HG03135 (cell line): ENCODE data around the gene DEFB124.
"Not testable (repeated sequence)": the region's sequence is repeated elsewhere in the genome, so short reads cannot be mapped to it uniquely, and the experiment has no call there.

Source experiments
- ATAC-seq: cut with Tn5 transposase; IDR thresholded peaks from one replicate; pipeline ENCODE4 v1.9.1; 2021; ENCODE audit warnings: mild to moderate bottlenecking, moderate library complexity; ENCODE audit not compliant: unreplicated experiment

DEFB124 gene

DNA sequence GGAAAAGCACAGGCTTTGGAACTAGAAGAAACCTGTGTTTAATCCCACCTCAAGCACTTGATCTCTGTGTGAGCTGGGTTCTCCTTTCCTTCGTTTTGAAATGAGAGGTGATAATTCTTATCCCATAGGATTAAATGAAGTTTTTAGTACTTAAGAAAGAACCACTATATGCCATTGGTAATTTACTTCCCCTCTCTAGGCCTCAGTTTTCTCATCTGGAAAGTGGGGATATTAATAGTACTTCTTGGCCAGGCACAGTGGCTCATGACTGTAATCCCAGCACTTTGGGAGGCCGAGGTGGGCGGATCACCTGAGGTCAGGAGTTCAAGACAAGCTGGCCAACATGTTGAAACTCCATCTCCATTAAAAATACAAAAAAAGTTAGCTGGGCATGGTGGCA, 14.2 kb upstream of the DEFB124 start:
- no peak for ATAC-seq

DNA sequence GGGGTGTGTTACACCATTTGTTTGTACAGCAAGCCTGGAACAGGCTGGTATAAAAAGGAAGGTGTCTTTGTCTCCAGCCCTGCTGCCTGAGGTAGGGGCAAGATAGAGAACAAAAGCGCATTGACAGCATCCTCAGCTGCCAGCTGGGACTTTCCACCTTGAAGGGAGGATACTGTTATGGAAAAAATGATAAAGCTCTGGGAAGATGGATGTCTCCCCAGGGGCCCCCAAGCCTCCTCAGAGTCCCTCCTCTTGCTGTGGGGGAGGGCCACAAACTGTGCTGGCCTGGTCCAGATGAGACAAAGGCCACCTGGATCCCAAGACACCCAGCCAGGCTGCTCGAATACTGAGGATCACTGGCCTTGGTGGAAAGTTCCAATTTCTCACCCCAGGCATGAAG, 13.2 kb upstream of the DEFB124 start:
- ATAC-seq = no peak

- no peak for ATAC-seq
Measured at GRCh38 chr20:31485450-31486339, 10.8 kb upstream of the DEFB124 start.

GRCh38 chr20:31484001-31484400, 9.1 kb upstream of the DEFB124 start:
- ATAC-seq = no peak

- no peak for ATAC-seq
Measured at GRCh38 chr20:31476643-31477215, 1.8 kb upstream of the DEFB124 start.

DNA sequence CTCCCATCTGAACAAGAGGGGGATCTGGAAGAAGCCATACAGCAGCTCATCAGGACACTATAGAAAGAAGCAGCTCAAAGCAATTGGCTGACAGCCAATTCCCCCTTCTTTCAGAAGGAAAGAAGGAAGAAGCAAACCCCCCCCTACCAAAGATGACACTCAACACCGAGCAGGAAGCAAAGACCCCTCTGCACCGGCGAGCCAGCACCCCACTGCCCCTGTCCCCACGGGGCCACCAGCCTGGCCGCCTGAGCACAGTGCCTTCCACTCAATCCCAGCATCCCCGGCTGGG, 1.3 kb upstream of the DEFB124 start:
- no peak for ATAC-seq

GRCh38 chr20:31475472-31476293, 756 bp upstream of the DEFB124 start:
- no peak for ATAC-seq

DNA sequence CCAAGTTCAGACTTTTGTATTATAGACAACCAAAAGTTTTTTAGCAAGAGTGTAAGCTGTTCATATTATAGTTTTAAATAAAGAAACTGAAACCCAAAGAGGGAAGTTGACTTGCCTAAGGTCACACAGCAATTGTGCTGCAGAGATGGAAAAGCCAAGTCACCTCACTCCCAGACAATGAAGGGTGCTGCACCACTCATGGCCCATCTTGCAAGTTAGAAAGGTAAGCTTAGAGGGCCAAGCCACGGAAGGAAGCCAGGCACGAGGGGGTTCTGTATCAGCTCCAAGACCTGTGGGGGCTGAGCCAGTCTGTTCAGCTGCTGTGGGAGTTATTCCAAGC, 860 bp downstream of the DEFB124 start:
- ATAC-seq = no peak

GRCh38 chr20:31473331-31474096, 1.4 kb downstream of the DEFB124 start:
- ATAC-seq = no peak

- ATAC-seq = no peak
Measured at GRCh38 chr20:31472395-31473330, 2.3 kb downstream of the DEFB124 start.

DNA sequence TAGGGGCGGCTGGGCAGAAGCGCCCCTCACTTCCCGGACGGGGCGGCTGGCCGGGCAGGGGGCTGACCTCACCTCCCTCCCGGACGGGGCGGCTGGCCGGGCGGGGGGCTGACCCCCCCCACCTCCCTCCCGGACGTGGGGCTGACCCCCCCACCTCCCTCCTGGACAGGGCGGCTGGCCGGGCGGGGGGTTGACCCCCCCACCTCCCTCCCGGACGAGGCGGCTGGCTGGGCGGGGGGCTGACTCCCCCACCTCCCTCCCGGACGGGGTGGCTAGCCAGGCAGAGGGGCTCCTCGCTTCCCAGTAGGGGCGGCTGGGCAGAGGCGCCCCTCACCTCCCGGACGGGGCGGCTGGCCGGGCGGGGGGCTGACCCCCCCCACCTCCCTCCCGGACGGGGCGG, 4.0 kb downstream of the DEFB124 start:
- not testable (repeated sequence) for ATAC-seq

DNA sequence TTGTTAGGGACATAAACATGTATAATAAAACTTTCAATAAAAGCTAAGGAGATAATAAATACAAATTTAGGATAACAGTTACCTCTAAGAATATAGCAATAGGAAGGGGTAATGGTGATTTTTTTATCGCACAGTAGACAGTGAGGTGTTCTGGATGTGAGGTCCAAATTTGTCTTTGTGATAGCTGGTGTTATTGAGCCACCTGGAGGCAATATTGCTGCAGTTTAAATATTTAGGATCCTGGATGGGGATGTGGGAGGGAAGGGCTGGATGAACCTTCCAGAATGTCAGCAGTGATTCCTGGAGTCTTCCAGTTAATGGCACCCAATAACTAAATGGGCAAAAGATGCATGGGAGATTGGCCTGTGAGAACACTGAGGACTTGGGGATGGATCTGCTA, 20.6 kb downstream of the DEFB124 start:
- ATAC-seq = no peak

DNA sequence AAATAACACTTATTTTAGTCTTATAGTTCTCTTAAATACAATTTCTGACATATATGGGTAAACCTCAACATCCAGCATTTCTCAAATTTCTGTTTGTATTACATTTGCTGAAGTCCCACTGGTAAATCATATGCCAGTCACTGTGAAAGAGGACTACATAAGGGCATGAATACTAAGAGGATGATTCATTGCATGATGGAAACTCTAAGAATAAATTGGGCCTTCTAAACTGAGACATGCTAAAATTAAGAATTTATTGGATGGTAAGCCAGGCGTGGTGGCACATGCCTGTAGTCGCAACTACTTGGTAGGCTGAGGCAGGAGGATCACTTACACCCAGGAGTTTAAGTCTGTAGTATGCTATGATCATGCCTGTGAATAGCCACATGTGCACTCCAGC, 22.4 kb downstream of the DEFB124 start:
- no peak for ATAC-seq

GRCh38 chr20:31449511-31450414, 25.2 kb downstream of the DEFB124 start:
- no peak for ATAC-seq

DNA sequence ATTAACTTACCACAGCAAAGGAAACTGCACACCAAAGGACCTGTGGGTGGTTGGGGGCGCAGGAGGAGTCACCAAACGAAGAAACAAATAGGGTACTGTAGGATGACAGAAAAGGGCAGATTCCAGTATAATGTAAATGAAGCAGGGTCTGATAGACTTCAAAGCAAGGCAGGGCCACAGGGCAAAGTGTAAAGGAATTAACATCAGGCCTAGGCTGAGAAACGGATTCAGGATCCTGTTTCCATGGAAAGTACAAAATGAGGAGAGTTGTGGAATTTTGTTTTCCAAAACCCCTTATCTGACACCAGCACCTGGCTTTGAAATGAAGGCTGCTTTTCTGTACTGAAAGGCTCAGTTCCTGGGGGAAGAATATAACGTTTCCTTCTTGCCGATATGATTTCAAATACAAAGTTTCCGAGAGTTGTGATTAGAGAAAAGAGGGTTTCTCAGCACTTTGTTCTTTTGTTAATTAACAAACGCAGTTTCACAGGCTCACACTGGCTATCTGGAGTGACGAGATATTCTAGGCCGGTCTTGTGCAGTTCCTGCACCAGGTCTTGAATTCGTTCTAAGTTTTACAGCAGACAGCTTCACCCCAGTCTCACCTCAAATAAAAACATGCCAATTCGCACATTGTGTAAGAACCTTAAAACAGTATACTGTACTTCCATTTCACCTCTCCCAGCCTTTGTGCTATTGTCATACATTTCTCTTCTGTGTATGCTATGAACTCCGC, 28.7 kb downstream of the DEFB124 start:
- no peak for ATAC-seq

DNA sequence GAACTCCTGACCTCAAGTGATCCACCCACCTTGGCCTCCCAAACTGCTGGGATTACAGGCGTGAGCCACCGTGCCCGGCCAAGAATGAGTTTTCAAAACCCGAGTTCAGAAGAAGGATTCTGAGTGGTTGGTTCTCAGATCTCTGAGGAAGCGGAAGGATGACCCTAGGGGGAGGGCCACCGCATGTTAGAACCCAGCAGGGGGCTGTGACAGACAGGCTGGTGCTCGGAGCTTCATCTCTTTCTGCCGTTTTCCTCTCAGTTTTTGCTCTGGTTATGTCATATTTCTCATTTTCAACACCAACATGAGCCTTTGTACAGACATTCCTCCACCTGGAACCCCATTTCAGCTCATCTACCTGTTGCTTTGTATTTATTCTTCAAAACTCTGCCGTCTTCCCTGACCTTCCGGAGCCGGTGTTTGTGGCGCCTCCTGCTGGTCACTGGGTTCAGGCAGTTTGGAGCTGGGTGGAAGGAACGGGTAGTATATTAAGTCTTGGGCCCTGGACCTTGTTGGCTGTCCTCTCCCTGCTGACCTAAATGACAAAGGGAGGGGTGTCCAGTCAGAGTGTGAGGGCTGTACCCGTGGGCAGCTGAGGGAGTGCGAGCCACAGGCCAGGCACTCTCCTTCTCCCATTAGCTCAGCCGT, 34.8 kb downstream of the DEFB124 start, which contains the start of gene DEFB123:
Gene DEFB123 (plus strand): TSS at position 621 of the 648 bp plus-strand sequence. CDS start 67 bp downstream, outside the sequence.
- no peak for ATAC-seq

DNA sequence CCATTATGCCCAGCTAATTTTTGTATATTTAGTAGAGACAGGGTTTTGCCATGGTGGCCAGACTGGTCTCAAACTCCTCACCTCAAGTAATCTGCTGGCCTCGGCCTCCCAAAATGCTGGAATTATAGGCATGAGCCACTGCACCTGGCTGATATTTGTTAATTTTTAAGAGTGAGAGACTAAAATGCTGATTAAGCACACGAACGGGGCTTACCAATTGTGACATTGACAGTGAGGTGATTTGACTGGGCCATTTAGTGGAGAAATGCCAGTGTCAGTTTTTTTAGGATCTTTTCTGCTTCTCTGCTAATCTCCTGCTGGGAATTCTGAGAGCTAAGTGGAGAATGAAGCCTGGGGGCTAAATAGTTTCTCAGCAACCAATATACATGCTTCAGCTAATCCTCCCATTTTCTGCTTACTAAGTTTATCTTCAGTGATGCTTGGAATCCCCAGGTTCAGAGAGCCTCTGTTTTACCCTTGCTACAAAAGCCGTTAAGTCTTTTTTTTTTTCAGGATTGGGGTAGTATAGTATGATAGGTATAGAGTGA, 44.3 kb downstream of the DEFB124 start:
- no peak for ATAC-seq
